Liver (tissue), 9 donors: Measurements from ENCODE around the gene NOC2L. TPM values are rescaled to one million over a fixed set of nuclear protein-coding genes. Genes with fewer than 3 reads are reported as not detected.

ENCODE experiments used
- DNase-seq: peaks from one replicate; pipeline ENCODE4 v3.0.0-alpha.2; 2017; ENCODE audit warnings: low spot score
- H3K27ac ChIP-seq, 2 donors: one replicate each; pipeline ENCODE4 v1.7.0; 2013; ENCODE audit warnings: inconsistent platforms in 2 of 2, low read length in 2 of 2, control low read depth in 1 of 2, low read depth in 1 of 2, mild to moderate bottlenecking in 1 of 2
- H3K27me3 ChIP-seq, 4 donors: one replicate each; pipeline versions ENCODE4 v1.6.1 to v1.7.0; 2013; ENCODE audit warnings: low read length in 3 of 4, inconsistent platforms in 1 of 4, mild to moderate bottlenecking in 1 of 4, moderate library complexity in 1 of 4; ENCODE audit not compliant: control insufficient read depth in 4 of 4, insufficient read depth in 4 of 4
- H3K36me3 ChIP-seq, 4 donors: one replicate each; pipeline versions ENCODE4 v1.6.1 to v1.7.0; 2013; ENCODE audit warnings: low read length in 3 of 4, mild to moderate bottlenecking in 3 of 4, low read depth in 1 of 4, moderate library complexity in 1 of 4; ENCODE audit not compliant: control insufficient read depth in 4 of 4, insufficient read depth in 3 of 4
- H3K4me1 ChIP-seq, 4 donors: one replicate each; pipeline versions ENCODE4 v1.6.1 to v1.7.0; 2013; ENCODE audit warnings: low read length in 3 of 4, mild to moderate bottlenecking in 3 of 4, moderate library complexity in 1 of 4; ENCODE audit not compliant: control insufficient read depth in 4 of 4, insufficient read depth in 4 of 4
- H3K4me3 ChIP-seq, 3 donors: one replicate each; pipeline versions ENCODE4 v1.6.1 to v1.7.0; 2013; ENCODE audit warnings: low read length in 3 of 3, control low read depth in 1 of 3, low read depth in 1 of 3, mild to moderate bottlenecking in 1 of 3
- H3K9ac ChIP-seq, 2 donors: one replicate each; pipeline ENCODE4 v1.7.0; 2013; ENCODE audit warnings: low read length in 2 of 2, mild to moderate bottlenecking in 2 of 2, moderate library complexity in 2 of 2, control low read depth in 1 of 2, low read depth in 1 of 2
- H3K9me3 ChIP-seq, 4 donors: one replicate each; pipeline versions ENCODE4 v1.6.1 to v1.7.0; 2013; ENCODE audit warnings: low read length in 3 of 4; ENCODE audit not compliant: control insufficient read depth in 4 of 4
- EGR1 ChIP-seq, 2 donors: IDR thresholded peaks; 2 replicates each; pipeline ENCODE4 v1.6.1; 2016 to 2018; ENCODE audit warnings: antibody characterized with exemption in 2 of 2, low read depth in 2 of 2
- FOXA1 ChIP-seq: IDR thresholded peaks from 2 replicates; pipeline ENCODE4 v1.6.1; 2016; ENCODE audit warnings: antibody characterized with exemption
- FOXA2 ChIP-seq: IDR thresholded peaks from 2 replicates; pipeline ENCODE4 v1.6.1; 2016; ENCODE audit warnings: antibody characterized with exemption
- GABPA ChIP-seq, 2 donors: IDR thresholded peaks in 1 of 2; conservative IDR thresholded peaks in 1 of 2; 2 replicates each; pipeline ENCODE4 v1.6.1; 2016; ENCODE audit warnings: antibody characterized with exemption in 2 of 2, mild to moderate bottlenecking in 1 of 2, moderate library complexity in 1 of 2
- HNF4A ChIP-seq, 2 donors: conservative IDR thresholded peaks; 2 replicates each; pipeline ENCODE4 v1.6.1; 2016; ENCODE audit warnings: antibody characterized with exemption in 2 of 2, mild to moderate bottlenecking in 2 of 2
- HNF4G ChIP-seq: IDR thresholded peaks from 2 replicates; pipeline ENCODE4 v1.6.1; 2016; ENCODE audit warnings: antibody characterized with exemption
- JUND ChIP-seq, 2 donors: IDR thresholded peaks; 2 replicates each; pipeline ENCODE4 v1.6.1; 2016; ENCODE audit warnings: antibody characterized with exemption in 2 of 2
- NR2F2 ChIP-seq: IDR thresholded peaks from 2 replicates; pipeline ENCODE4 v1.6.1; 2016; ENCODE audit warnings: antibody characterized with exemption
- RAD21 ChIP-seq, 2 donors: IDR thresholded peaks; 2 replicates each; pipeline ENCODE4 v1.6.1; 2016; ENCODE audit warnings: antibody characterized with exemption in 2 of 2, mild to moderate bottlenecking in 2 of 2
- RXRA ChIP-seq, 2 donors: IDR thresholded peaks; 2 replicates each; pipeline ENCODE4 v1.6.1; 2017 to 2018; ENCODE audit warnings: antibody characterized with exemption in 2 of 2, mild to moderate bottlenecking in 1 of 2
- SP1 ChIP-seq: IDR thresholded peaks from 2 replicates; pipeline ENCODE4 v1.6.1; 2018; ENCODE audit warnings: antibody characterized with exemption, mild to moderate bottlenecking
- TAF1 ChIP-seq: conservative IDR thresholded peaks from 2 replicates; pipeline ENCODE4 v1.6.1; 2016; ENCODE audit warnings: antibody characterized with exemption, mild to moderate bottlenecking
- YY1 ChIP-seq: IDR thresholded peaks from 2 replicates; pipeline ENCODE4 v1.6.1; 2016; ENCODE audit warnings: antibody characterized with exemption, mild to moderate bottlenecking
- WGBS: extraction: QIAGEN DNeasy Blood & Tissue Kit; methylation state at CpG from one replicate; pipeline ENCODE4 v1.1.7; 2013; 5-methylcytosine and 5-hydroxymethylcytosine counted together
- polyA plus RNA-seq, 2 donors: library from polyadenylated mRNA; stranded (reverse) in 1 of 2; unstranded in 1 of 2; fragments of 200-250 nt in 1 of 2; fragments of >200 nt in 1 of 2; fragmentation: Nextera tagmentation in 1 of 2; extraction: Ambion mirVana in 1 of 2; gene quantifications; one replicate each; pipeline versions ENCODE4 v1.2.1 to v1.2.3, GENCODE V29; 2013 to 2015
- total RNA-seq, 2 donors: library from RNA; depleted of rRNA; stranded (reverse); fragments of >200 nt; gene quantifications; one replicate each; pipeline ENCODE4 v1.2.3, GENCODE V29; 2014
- TF ChIP-seq, protein P1 (sequence below): IDR thresholded peaks from 2 replicates; pipeline ENCODE4 v1.6.1; 2016; ENCODE audit warnings: antibody characterized with exemption
- TF ChIP-seq, protein P2 (sequence below): IDR thresholded peaks from 2 replicates; pipeline ENCODE4 v1.6.1; 2016; ENCODE audit warnings: antibody characterized with exemption
- TF ChIP-seq, protein P3 (sequence below): fragments of 150-350 bp; IDR thresholded peaks from 2 replicates; pipeline ENCODE4 v1.5.1; 2017; ENCODE audit warnings: improper control_type of control experiment, low read depth, low read length; ENCODE audit not compliant: missing input control
- TF ChIP-seq, protein P4 (sequence below): IDR thresholded peaks from 2 replicates; pipeline ENCODE4 v1.6.1; 2016; ENCODE audit warnings: antibody characterized with exemption, mild to moderate bottlenecking
- TF ChIP-seq, protein P5 (sequence below): IDR thresholded peaks from 2 replicates; pipeline ENCODE4 v1.6.1; 2016; ENCODE audit warnings: antibody characterized with exemption
- donor health status: healthy.
- donor health status: healthy.
- donor health status: healthy.
- donor health status: healthy.
- donor health status: healthy.

Gene NOC2L
- total and polyA plus RNA-seq, 4 donors, result 17.1 to 34.5 (median 30.0) TPM

DNA sequence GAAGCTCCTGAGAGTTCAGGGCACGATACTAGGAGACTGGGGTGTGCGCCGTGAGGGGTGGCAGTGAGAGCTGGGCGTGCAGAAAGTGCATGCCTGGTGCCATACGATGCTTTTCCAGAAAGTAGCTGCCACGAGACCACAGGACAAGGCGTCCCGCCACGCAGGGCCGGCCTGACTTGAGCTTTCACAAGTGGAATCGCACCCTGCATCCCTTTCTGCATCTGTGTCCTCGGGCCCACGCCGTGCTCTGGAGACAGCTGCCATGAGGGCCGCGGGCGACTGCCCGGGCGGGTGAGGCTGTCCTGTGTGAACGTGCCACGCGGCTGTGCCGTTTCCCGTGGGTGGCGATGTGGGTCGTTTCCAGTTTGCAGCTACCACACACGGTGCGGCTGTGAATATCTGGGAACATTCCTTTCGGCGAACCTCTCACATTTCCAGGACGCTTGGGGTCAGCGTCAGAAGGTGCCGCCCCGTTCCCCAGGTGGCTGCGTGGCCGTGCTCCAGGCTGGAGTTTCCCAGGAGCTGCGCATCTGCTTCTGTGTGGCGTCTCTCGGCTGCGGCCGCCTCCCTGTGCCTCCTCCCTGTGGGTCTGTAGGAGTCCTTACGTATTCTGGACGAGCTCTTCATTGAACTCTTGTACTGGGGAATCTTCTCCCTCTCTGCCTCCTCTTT, 23.8 kb upstream of the NOC2L start:
- Histone ChIP-seq H3K9ac (no peak overlapping the region), H3K27ac (no peak overlapping the region), H3K36me3 (no peaks in the 10 kb centered on the region), H3K4me3 (no peak overlapping the region), H3K27me3 (peaks cover 0 to 6% (median 2%) of the 10 kb centered on the region in 4 donors), H3K9me3 (no peaks in the 10 kb centered on the region), H3K4me1 (peaks cover 0 to 2% (median 0%) of the 10 kb centered on the region in 4 donors)
- no peak for DNase-seq
- TF ChIP-seq NR2F2 (no peak), FOXA2 (no peak), SP1 (no peak), RXRA (IDR thresholded peaks at IDR 0.05) (no peak), RAD21 (IDR thresholded peaks at IDR 0.05) (no peak), EGR1 (IDR thresholded peaks at IDR 0.05; ENCODE audit: low read depth in 2 of 2) (no peak), GABPA (IDR thresholded peaks at IDR 0.05 in 1 of 2, conservative IDR thresholded peaks at IDR 0.05 in 1 of 2) (no peak), YY1 (no peak), JUND (IDR thresholded peaks at IDR 0.05) (no peak), HNF4A (conservative IDR thresholded peaks at IDR 0.05) (no peak), FOXA1 (no peak), TAF1 (no peak), HNF4G (no peak)
- TF ChIP-seq, protein P1, sequence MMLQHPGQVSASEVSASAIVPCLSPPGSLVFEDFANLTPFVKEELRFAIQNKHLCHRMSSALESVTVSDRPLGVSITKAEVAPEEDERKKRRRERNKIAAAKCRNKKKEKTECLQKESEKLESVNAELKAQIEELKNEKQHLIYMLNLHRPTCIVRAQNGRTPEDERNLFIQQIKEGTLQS, result no peak
- TF ChIP-seq, protein P2, sequence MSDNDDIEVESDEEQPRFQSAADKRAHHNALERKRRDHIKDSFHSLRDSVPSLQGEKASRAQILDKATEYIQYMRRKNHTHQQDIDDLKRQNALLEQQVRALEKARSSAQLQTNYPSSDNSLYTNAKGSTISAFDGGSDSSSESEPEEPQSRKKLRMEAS, result no peak
- TF ChIP-seq, protein P3, sequence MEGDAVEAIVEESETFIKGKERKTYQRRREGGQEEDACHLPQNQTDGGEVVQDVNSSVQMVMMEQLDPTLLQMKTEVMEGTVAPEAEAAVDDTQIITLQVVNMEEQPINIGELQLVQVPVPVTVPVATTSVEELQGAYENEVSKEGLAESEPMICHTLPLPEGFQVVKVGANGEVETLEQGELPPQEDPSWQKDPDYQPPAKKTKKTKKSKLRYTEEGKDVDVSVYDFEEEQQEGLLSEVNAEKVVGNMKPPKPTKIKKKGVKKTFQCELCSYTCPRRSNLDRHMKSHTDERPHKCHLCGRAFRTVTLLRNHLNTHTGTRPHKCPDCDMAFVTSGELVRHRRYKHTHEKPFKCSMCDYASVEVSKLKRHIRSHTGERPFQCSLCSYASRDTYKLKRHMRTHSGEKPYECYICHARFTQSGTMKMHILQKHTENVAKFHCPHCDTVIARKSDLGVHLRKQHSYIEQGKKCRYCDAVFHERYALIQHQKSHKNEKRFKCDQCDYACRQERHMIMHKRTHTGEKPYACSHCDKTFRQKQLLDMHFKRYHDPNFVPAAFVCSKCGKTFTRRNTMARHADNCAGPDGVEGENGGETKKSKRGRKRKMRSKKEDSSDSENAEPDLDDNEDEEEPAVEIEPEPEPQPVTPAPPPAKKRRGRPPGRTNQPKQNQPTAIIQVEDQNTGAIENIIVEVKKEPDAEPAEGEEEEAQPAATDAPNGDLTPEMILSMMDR, result no peak
- TF ChIP-seq, protein P4, sequence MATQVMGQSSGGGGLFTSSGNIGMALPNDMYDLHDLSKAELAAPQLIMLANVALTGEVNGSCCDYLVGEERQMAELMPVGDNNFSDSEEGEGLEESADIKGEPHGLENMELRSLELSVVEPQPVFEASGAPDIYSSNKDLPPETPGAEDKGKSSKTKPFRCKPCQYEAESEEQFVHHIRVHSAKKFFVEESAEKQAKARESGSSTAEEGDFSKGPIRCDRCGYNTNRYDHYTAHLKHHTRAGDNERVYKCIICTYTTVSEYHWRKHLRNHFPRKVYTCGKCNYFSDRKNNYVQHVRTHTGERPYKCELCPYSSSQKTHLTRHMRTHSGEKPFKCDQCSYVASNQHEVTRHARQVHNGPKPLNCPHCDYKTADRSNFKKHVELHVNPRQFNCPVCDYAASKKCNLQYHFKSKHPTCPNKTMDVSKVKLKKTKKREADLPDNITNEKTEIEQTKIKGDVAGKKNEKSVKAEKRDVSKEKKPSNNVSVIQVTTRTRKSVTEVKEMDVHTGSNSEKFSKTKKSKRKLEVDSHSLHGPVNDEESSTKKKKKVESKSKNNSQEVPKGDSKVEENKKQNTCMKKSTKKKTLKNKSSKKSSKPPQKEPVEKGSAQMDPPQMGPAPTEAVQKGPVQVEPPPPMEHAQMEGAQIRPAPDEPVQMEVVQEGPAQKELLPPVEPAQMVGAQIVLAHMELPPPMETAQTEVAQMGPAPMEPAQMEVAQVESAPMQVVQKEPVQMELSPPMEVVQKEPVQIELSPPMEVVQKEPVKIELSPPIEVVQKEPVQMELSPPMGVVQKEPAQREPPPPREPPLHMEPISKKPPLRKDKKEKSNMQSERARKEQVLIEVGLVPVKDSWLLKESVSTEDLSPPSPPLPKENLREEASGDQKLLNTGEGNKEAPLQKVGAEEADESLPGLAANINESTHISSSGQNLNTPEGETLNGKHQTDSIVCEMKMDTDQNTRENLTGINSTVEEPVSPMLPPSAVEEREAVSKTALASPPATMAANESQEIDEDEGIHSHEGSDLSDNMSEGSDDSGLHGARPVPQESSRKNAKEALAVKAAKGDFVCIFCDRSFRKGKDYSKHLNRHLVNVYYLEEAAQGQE, result no peak
- 79% methylated on average over 43 of the region's 43 CpGs for WGBS

DNA sequence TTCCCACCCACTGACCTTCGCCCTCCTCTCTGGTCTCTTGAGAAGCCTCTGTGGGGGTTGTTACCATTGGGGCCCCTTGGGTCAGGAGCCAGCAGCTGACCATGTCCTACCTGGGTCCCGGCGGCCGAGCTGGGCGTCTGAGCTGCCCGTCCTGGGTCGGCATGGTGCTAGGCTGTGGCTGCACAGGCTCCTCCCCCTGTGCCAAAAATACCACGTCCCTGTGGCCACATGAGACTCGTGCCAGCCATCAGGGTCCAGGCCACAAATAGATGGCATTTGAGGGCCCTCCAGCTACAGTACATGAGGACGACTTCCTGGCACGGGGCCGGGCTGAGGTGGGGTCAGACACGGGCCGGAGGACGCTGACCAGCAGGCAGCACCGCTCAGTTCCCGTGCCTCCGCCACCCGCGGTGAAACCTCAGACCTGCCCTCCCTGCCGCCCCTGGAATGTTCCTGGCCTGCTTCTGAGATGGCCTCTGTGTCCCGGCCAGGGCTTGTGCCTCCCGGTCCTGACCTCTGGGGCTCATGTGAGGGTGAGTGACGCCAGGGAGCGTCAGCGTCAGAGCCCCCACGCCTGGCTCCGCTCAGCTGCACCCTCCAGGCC, 23.0 kb upstream of the NOC2L start, which contains the start of gene PERM1:
TSS of gene PERM1 (minus strand) at position 139 of the 604 bp plus-strand sequence. CDS start 1,064 bp downstream, outside the sequence.
- no peak for DNase-seq
- 51% methylated on average over 28 of the region's 28 CpGs for WGBS
- Histone ChIP-seq H3K4me3 (no peak within 1 kb of the TSS), H3K27me3 (peaks cover 0 to 6% (median 2%) of the 10 kb centered on the region in 4 donors), H3K27ac (no peak within 1 kb of the TSS), H3K9me3 (no peaks in the 10 kb centered on the region), H3K36me3 (no peaks in the 10 kb centered on the region), H3K4me1 (peaks cover 0 to 2% (median 0%) of the 10 kb centered on the region in 4 donors), H3K9ac (no peak within 1 kb of the TSS)
- TF ChIP-seq YY1, result no peak
- TF ChIP-seq, protein P3, result no peak
- TF ChIP-seq JUND (IDR thresholded peaks at IDR 0.05), result no peak
- TF ChIP-seq, protein P5, sequence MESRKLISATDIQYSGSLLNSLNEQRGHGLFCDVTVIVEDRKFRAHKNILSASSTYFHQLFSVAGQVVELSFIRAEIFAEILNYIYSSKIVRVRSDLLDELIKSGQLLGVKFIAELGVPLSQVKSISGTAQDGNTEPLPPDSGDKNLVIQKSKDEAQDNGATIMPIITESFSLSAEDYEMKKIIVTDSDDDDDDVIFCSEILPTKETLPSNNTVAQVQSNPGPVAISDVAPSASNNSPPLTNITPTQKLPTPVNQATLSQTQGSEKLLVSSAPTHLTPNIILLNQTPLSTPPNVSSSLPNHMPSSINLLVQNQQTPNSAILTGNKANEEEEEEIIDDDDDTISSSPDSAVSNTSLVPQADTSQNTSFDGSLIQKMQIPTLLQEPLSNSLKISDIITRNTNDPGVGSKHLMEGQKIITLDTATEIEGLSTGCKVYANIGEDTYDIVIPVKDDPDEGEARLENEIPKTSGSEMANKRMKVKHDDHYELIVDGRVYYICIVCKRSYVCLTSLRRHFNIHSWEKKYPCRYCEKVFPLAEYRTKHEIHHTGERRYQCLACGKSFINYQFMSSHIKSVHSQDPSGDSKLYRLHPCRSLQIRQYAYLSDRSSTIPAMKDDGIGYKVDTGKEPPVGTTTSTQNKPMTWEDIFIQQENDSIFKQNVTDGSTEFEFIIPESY, result no peak
- TF ChIP-seq EGR1 (IDR thresholded peaks at IDR 0.05; ENCODE audit: low read depth in 2 of 2), result no peak
- TF ChIP-seq HNF4A (conservative IDR thresholded peaks at IDR 0.05), result no peak
- no peak for TF ChIP-seq FOXA2
- TF ChIP-seq, protein P2, result no peak
- TF ChIP-seq RXRA (IDR thresholded peaks at IDR 0.05), result no peak
